Measurements from ENCODE around the gene KCTD1. TPM values are rescaled to one million over a fixed set of nuclear protein-coding genes. Genes with fewer than 3 reads are reported as not detected.

Gene KCTD1
- total and polyA plus RNA-seq, 2 of the 8 experiments (the other 6 are each of a cell fraction or from before 2014, with no cell fraction given) = 7.7 to 14.0 TPM

GRCh38 chr18:26553943-26554342 lies 5.6 kb upstream of the KCTD1 start:
- no peak overlapping the region for H3K18ac ChIP-seq (ENCODE audit: extremely low read depth, low read length)
- H3K9ac ChIP-seq (replicated peaks in 1 of 4; ENCODE audit: extremely low read depth in 1 of 4, low read depth in 3 of 4, low read length in 3 of 4) = no peak overlapping the region
- H3K4ac ChIP-seq (replicated peaks; ENCODE audit: insufficient read length, low read depth, low read length) = no peak overlapping the region
- H2BK120ac ChIP-seq (replicated peaks; ENCODE audit: low read depth, low read length) = no peak overlapping the region
- no peak overlapping the region for H4K91ac ChIP-seq (replicated peaks; ENCODE audit: insufficient read length, low read length)
- no peak overlapping the region for H3K4me2 ChIP-seq (ENCODE audit: insufficient read depth in 1 of 2, low read depth in 2 of 2, low read length in 2 of 2)
- DNase-seq (ENCODE audit: low read depth in 1 of 2, low spot score in 2 of 2) (no peak), FAIRE-seq (no peak)
- no peak overlapping the region for H3K4me3 ChIP-seq (ENCODE audit: extremely low read depth in 1 of 4, insufficient read depth in 2 of 4, low read depth in 3 of 4, low read length in 4 of 4)
- no peak overlapping the region for H2BK20ac ChIP-seq (ENCODE audit: low read length)
- H2AK5ac ChIP-seq (ENCODE audit: low read depth, low read length) = no peak overlapping the region
- no peak for TF ChIP-seq EP300 (IDR thresholded peaks at IDR 0.05; ENCODE audit: borderline replicate concordance in 1 of 2, low read depth in 2 of 2, low read length in 2 of 2)
- TF ChIP-seq SIRT6 (IDR thresholded peaks at IDR 0.05; ENCODE audit: low read length) = no peak
- no peak for TF ChIP-seq BCL11A (IDR thresholded peaks at IDR 0.05; ENCODE audit: low read depth in 2 of 2, low read length in 2 of 2)
- no peak overlapping the region for H4K5ac ChIP-seq (ENCODE audit: insufficient read length, low read depth, low read length)
- no peak overlapping the region for H3K56ac ChIP-seq (replicated peaks; ENCODE audit: insufficient read length, low read depth, low read length)
- H3K27ac ChIP-seq (ENCODE audit: low read depth, low read length) = no peak overlapping the region
- 90% methylated on average over 1 of the region's 1 CpG; no CpG with 5 or more reads in 1 of the 2 experiments for WGBS, 2 experiments (ENCODE audit: extremely low coverage in 1 of 2, insufficient coverage in 1 of 2, insufficient read length in 1 of 2, insufficient replicate concordance in 2 of 2, low coverage in 1 of 2, low lambda C conversion rate in 2 of 2, missing lambda C conversion rate in 1 of 2)
- CTCF ChIA-PET (ENCODE audit: partially characterized antibody) = interaction anchor here (1.2 kb wide), 1 partner anchor 85 kb away, joined by 4 read pairs; no protein-coding TSS in a partner anchor
- no peak overlapping the region for H3K23ac ChIP-seq (ENCODE audit: insufficient read length)
- H4K8ac ChIP-seq (ENCODE audit: extremely low read depth, insufficient read depth, low read length) = no peak overlapping the region
- H3K27me3 ChIP-seq (replicated peaks in 1 of 4; ENCODE audit: control insufficient read depth in 3 of 4, extremely low read depth in 1 of 4, insufficient read depth in 3 of 4, low read length in 3 of 4) = peaks cover 17 to 37% (median 29%) of the 10 kb centered on the region in 4 experiments
- POLR2A ChIA-PET (ENCODE audit: partially characterized antibody) = no interaction called here
- no peaks in the 10 kb centered on the region for H3K36me3 ChIP-seq (ENCODE audit: control insufficient read depth in 2 of 4, insufficient read depth in 4 of 4, low read length in 3 of 4)
- H3K14ac ChIP-seq (ENCODE audit: insufficient read length) = no peak overlapping the region
- no peak overlapping the region for H2BK5ac ChIP-seq (ENCODE audit: low read depth, low read length)
- no peak overlapping the region for H2AFZ ChIP-seq (ENCODE audit: low read length)
- H3K79me2 ChIP-seq (ENCODE audit: control insufficient read depth in 1 of 2, insufficient read depth in 2 of 2, low read length in 2 of 2) = no peaks in the 10 kb centered on the region
- no peaks in the 10 kb centered on the region for H3K79me1 ChIP-seq (ENCODE audit: low read depth, low read length)
- H2BK12ac ChIP-seq (ENCODE audit: low read depth, low read length) = no peak overlapping the region
- no peaks in the 10 kb centered on the region for H3K9me3 ChIP-seq (ENCODE audit: insufficient read depth in 2 of 2, low read depth in 1 of 2, low read length in 1 of 2)
- H2BK15ac ChIP-seq (ENCODE audit: low read length) = no peak overlapping the region
- peaks cover 0 to 10% (median under 1%) of the 10 kb centered on the region in 4 experiments; a peak in 3 of 7 replicates for H3K4me1 ChIP-seq (replicated peaks in 1 of 4; ENCODE audit: control insufficient read depth in 3 of 4, insufficient read depth in 4 of 4, low read length in 3 of 4)
- no peaks in the 10 kb centered on the region for H4K20me1 ChIP-seq (replicated peaks in 1 of 2; ENCODE audit: control insufficient read depth in 1 of 2, insufficient read depth in 2 of 2, low read length in 2 of 2)
- H3K23me2 ChIP-seq (ENCODE audit: low read depth, low read length) = peaks cover 16% of the 10 kb centered on the region; the same call in 1 of the 2 replicates

All from H1 (cell line).